NB4 (cell line): Measurements from ENCODE around the gene PCTP.

Source experiments
- DNase-seq: peaks from one replicate; pipeline ENCODE4 v3.0.0; 2010; ENCODE audit warnings: low read depth
- H3K4me3 ChIP-seq: one replicate; pipeline ENCODE4 v1.5.1; 2011; ENCODE audit warnings: mild to moderate bottlenecking, low read depth, low read length, moderate library complexity
- CTCF ChIP-seq: IDR thresholded peaks from one replicate; pipeline ENCODE4 v1.5.1; 2012; ENCODE audit warnings: low read depth, low read length
- MAX ChIP-seq: IDR thresholded peaks from 2 replicates; pipeline ENCODE4 v1.6.1; 2011; ENCODE audit warnings: low read depth, low read length
- MYC ChIP-seq: IDR thresholded peaks from 2 replicates; pipeline ENCODE4 v1.6.1; 2011; ENCODE audit warnings: low read depth, low read length
- POLR2A ChIP-seq: IDR thresholded peaks from 2 replicates; pipeline ENCODE4 v1.6.1; 2011; ENCODE audit warnings: mild to moderate bottlenecking; ENCODE audit not compliant: insufficient read length; ENCODE audit errors: extremely low read depth

PCTP gene

GRCh38 chr17:55745258-55745657 lies 5.6 kb upstream of the PCTP start:
- TF ChIP-seq POLR2A = no peak
- no peak for TF ChIP-seq MYC
- no peak for TF ChIP-seq CTCF
- no peak for TF ChIP-seq MAX
- DNase-seq = no peak

GRCh38 chr17:55746466-55746865 lies 4.4 kb upstream of the PCTP start:
- no peak for DNase-seq
- no peak overlapping the region for H3K4me3 ChIP-seq
- TF ChIP-seq CTCF = no peak
- TF ChIP-seq MAX = no peak
- TF ChIP-seq POLR2A = no peak
- no peak for TF ChIP-seq MYC

More at GRCh38 chr17:55745258-55745657, 5.6 kb upstream of the PCTP start:
- H3K4me3 ChIP-seq = no peak overlapping the region

GRCh38 chr17:55747209-55747608 lies 3.6 kb upstream of the PCTP start:
- DNase-seq = no peak
- TF ChIP-seq MAX (no peak), POLR2A (no peak), CTCF (no peak), MYC (no peak)

GRCh38 chr17:55748841-55749240 lies 2.0 kb upstream of the PCTP start:
- no peak for DNase-seq
- no peak for TF ChIP-seq MAX
- no peak for TF ChIP-seq CTCF
- no peak for TF ChIP-seq MYC
- no peak for TF ChIP-seq POLR2A
- no peak overlapping the region for H3K4me3 ChIP-seq

More at GRCh38 chr17:55747209-55747608, 3.6 kb upstream of the PCTP start:
- H3K4me3 ChIP-seq = no peak overlapping the region

GRCh38 chr17:55749985-55750384 lies 866 bp upstream of the PCTP start:
- TF ChIP-seq MYC = no peak
- no peak for DNase-seq
- no peak overlapping the region for H3K4me3 ChIP-seq

GRCh38 chr17:55751720-55752250 lies 934 bp downstream of the PCTP start:
- peak overlapping the region; percentile 81 for H3K4me3 ChIP-seq
- no peak for DNase-seq
- TF ChIP-seq CTCF = no peak

GRCh38 chr17:55756689-55757088 lies 5.8 kb downstream of the PCTP start:
- no peak for DNase-seq
- no peak overlapping the region for H3K4me3 ChIP-seq
- no peak for TF ChIP-seq CTCF
- TF ChIP-seq MYC = no peak
- TF ChIP-seq MAX = no peak
- no peak for TF ChIP-seq POLR2A
